Transverse colon (tissue), 4 donors: Measurements from ENCODE around the gene PDXDC1.

Source experiments
- CTCF ChIP-seq, 5 experiments: fragments of 200-600 bp in 3 of 5; fragments of 450-650 bp in 2 of 5; sonication (generic) in 3 of 5; IDR thresholded peaks; 1 replicate in 2 of 5; 2 replicates in 3 of 5; pipeline ENCODE4 v1.5.1; 2016 to 2017; ENCODE audit warnings: antibody characterized with exemption in 5 of 5, inconsistent platforms in 3 of 5, mild to moderate bottlenecking in 2 of 5, moderate library complexity in 1 of 5
- EP300 ChIP-seq: sonication (generic); formaldehyde crosslinking; IDR thresholded peaks from one replicate; pipeline ENCODE4 v1.6.1; 2017; ENCODE audit warnings: antibody characterized with exemption, low read depth
- POLR2A ChIP-seq: fragments of 450-650 bp; IDR thresholded peaks from one replicate; pipeline ENCODE4 v1.6.1; 2016; ENCODE audit warnings: antibody characterized with exemption, mild to moderate bottlenecking, moderate library complexity
- POLR2AphosphoS5 ChIP-seq, 3 donors: sonication (generic); formaldehyde crosslinking; IDR thresholded peaks; one replicate each; pipeline ENCODE4 v1.6.1; 2016; ENCODE audit warnings: antibody characterized with exemption in 3 of 3

- TF ChIP-seq CTCF (IDR thresholded peaks at IDR 0.05) (no peak), EP300 (no peak), POLR2A (no peak), POLR2AphosphoS5 (IDR thresholded peaks at IDR 0.05) (no peak)
Observed at GRCh38 chr16:15044286-15044685, 69.5 kb downstream of the PDXDC1 start.
